HG02763 (cell line): ENCODE measurements around the gene ETS1.

Experiments used
- ATAC-seq: cut with Tn5 transposase; IDR thresholded peaks from one replicate; pipeline ENCODE4 v1.9.1; 2021; ENCODE audit warnings: mild to moderate bottlenecking, moderate library complexity; ENCODE audit not compliant: unreplicated experiment

Gene ETS1

DNA sequence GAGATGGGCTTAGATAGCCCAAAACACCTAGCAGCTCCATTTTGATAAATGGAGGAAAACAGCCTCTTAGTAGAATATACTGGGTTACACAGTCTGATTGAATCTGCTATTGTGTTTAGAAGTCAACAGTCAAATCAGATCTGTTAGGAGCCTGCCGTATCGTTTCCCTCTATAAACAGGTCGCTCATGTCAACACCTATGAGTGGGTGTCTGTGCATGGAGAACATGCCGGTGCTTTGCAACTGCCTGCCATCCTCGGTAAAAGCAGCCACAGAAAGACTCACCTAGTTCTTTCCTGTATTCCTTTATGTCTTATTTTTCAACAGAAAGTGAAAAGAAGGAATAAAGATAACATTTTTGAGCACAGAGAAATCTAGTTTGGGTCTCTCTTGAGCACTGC is 99.4 kb downstream of the ETS1 start:
- ATAC-seq: no peak

GRCh38 chr11:128484172-128484571 is 103.2 kb downstream of the ETS1 start:
- no peak for ATAC-seq

DNA sequence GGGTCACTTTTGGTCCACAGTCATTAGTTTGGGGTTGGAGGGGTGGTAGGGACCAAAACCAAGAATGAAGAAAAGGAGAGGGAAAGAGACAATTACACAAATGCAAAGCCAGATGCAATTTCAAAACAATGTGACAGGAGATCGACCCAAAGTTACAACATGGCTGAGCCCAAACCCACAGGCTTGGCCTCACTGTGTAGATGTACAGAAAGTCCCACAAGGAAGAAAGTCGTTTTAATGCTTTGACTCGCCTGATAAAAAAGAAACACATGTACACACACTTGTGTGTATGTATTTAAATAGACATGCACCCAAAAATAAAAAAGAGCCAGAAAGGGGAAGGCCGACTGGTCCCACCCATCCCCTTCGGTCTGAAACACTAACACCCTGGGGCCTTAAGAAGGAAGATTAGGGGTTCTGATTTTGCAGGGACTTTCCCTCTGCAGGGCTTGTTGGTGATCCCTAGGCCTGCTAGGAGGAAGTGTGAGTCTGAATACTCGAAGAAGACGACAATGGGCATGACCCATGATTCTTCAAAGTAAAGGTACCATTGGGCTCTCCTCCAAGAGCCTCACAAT is 104.1 kb downstream of the ETS1 start:
- peak; percentile 61 for ATAC-seq

DNA sequence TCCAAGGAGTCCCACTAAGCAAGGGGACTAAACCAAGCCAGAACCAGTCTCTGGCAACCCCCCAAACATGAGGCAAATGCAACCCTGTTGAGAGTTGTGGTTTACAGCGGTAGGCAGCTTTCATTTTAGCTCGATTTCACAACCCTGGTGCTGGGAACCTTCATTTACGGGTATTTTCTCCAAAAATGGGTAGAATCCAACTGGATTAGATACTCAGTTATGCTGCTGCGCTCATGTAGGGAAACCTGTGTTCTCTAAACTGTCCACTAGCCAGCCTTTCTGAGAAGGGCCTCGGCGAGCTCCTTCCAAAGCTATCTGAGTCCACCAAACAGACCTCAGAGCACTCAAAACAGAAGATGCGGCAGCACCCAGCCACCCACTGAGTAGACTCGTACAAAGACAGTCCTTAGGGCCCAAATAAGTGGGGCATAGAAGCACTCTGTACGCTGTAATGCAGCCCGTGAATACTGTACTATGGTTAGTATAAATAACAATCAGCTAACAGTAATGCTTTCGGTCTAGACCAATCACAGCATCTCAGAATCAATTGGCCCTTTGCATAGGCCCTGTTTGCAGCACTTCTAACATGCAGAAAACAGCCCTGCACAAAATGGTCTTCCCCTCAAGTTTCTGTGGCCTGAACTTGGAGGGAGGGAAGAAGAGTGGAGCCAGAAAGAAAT is 104.7 kb downstream of the ETS1 start:
- ATAC-seq: peak; percentile 40

DNA sequence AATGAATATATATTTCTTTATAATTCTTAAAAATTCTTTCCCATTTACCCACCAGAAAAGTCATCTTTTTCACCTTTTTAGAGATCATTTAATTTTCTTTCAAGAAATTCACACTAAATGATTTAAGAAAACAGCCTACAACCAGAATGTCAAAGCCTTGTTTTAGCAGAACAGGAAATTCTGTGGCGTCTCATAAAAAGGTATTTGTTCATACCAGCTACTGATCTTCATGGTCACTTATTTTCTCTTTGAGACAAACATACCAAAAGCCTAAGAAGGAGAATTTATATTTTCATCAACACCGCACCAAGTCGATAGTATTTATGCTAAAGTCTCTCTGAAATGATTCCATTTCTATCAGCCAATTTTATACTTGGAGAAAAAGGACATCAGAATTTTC is 105.3 kb downstream of the ETS1 start:
- no peak for ATAC-seq

DNA sequence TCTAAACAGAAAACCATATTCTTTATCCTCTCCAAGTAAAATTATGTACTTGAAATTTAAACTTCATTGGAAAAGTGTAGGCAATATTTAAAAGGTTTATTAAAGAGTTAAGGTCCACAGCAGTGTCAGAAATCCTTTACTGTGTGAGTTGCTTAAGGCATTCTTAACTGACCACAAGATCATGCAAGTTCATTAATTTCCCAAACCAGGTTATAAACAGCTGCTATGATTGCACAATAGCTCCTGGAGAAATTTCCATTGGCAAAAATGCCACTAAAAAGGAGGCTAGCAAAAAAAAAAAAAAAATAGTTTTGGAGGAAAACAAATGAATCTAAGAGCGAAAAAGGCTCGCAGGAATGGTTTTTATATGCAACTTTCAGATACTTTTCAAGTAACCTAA is 106.2 kb downstream of the ETS1 start:
- no peak for ATAC-seq

- ATAC-seq: no peak
These were observed 106.7 kb downstream of the ETS1 start for GRCh38 chr11:128480665-128481064.

- no peak for ATAC-seq
These were observed 107.3 kb downstream of the ETS1 start for GRCh38 chr11:128480066-128480465.

- no peak for ATAC-seq
These were observed 108.2 kb downstream of the ETS1 start for GRCh38 chr11:128479144-128479543.

DNA sequence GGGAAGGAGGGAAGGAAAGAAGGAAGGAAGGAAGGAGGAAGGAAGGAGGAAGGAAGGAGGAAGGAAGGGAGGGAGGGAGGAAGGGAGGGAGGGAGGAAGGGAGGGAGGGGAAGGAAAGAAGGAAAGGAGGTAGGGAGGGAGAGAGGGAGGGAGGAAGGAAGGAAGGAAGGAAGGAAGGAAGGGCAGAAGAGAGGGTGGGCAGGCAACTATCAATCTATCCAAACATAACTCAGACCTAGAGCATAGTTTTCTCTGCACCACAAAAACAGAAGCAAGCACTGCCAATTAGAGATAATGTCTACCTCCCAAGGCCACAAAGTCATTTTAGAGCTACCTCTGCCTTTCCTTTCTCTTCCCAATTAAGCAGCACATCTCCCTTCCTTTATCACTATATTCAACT is 109.1 kb downstream of the ETS1 start:
- ATAC-seq: no peak

DNA sequence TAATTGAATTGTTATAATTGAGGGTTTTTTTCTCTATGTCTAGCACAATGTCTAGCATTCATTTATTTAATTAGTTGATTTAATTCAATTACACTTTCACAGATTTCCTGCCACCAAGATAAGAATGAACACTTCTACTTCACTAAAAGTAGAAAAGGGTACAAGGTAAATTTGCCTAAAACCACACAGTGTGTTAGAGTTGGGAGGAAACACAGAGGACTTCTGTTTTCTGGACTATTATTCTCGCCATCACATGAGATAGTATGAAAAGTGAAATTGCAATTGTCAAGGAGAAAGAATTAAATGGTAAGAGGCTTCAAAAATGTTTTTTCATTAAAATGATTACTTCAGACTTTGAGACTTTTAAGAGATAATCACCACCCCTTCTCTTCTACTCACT is 109.5 kb downstream of the ETS1 start:
- ATAC-seq: no peak

GRCh38 chr11:128477278-128477677 is 110.1 kb downstream of the ETS1 start:
- ATAC-seq: no peak

GRCh38 chr11:128476729-128477128 is 110.6 kb downstream of the ETS1 start:
- no peak for ATAC-seq

DNA sequence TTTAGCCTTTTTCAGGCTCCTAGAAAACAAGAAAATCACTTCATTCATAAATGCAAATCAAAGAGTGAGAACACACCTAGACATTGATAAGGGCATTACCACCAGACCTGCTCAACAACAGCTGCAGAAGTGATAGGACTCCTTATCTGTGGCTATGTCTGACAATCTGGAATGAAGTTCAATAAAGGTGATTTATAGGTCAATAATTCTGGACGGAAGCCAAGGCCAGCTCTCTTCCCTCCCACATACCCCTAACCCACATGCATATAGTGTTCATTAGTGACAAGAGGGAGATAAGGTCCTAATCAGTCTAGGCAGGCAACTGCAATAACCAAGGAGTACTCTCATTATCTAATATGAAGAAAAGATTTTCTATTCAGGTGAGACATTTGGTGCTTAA is 111.3 kb downstream of the ETS1 start:
- ATAC-seq: no peak

DNA sequence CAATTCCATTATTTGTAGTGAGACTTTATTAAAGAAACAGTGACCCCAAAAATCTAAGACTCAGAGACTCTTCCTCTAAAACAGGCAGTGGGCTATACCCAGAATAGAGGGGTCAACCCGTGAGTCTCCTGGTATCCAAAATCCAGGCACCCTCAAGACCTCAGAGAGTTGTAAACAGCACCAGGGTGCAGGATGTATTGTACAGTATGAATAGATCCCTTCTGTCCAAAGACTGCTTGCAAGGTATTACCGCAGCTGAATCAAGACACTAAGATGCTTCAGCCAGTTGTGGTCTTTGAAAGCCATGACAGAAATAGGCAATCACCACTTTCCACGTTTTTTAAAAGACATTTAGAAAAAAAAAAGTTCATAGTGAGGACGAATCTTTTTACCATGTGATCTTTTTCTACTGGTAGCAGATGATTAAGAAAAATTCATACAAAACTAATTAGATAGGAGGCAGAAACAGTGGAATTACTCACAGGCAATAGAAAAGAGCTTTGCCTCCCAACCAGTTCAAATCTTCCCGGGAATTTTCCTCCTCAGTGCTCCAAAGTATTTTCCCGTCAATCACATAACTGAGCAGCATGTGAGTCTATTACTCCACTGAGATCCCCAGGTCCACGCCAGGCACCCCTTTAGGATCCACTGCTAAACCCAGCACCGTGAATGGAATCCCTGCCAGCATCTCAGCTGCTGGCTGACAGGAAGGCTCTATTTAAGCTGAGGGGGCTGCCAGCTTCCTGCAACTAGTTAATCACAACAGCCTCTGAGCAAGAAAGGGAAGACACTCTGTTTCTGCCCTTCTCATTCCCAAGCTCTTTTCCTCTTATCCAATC is 113.1 kb downstream of the ETS1 start:
- no peak for ATAC-seq

DNA sequence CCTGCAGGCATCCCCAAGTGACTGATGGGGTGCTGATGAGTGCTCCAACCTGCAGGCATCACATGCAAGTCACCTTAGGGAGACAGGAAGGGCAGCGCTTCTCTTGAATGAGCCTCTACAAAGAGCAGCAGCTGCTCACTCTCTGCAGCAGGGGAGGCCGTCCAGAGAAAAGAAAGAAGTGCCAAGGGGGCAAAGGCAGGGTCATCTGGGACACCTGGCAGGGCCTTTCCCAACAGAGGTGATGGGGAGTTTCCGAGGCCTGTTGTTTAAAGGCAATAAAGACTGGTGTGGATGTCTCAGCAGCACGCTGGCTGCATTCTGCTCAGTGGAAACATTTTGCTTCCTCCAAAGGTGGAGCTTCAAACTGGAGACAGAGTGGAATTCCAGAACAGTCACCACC is 113.7 kb downstream of the ETS1 start:
- no peak for ATAC-seq

DNA sequence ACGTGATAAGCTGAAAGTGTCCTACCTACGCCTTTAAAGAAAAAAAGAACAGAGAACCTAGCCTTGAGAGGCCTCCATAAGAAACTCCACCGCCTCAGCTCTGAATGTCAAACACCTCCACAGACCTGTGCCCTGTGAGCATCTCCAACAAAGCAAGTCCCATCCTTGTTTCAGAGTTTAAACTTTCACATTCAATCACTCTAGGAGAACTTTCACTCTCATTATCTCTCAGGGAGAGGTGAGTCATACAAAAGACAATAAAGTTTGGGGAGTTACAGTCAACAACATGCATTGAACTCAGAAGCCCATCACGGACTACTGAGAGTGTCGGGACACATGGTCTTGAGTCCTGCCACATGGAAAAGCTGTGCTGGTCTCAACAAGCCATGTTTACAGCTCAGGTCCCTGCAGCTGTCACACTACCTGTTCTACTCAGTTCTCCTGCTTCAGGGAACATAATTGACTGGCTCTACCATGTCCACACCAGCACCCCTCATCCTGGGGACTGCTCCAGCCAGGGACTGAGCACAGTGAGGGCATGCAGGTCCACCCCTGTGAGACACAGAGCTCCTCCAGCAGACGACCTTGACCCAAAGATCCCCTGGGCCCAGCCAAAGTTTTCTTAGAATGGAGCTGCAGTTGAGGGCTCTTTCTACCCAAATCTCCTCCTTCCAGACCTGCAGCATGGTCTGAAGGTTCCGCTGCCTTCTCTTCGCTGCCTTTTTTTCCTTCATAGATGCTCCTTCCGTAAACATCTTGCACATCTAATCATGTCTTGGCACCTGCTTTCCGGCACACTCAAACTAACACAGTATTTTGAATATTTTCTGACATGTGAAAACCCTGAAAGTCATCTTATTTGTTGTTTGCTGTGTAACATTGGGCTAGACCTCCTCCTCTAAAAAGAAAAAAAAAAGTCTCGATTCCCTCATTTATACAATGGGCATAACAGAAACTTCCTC is 114.9 kb downstream of the ETS1 start:
- ATAC-seq: peak; percentile 38

GRCh38 chr11:128471138-128471661 is 116.2 kb downstream of the ETS1 start:
- peak; percentile 46 for ATAC-seq

DNA sequence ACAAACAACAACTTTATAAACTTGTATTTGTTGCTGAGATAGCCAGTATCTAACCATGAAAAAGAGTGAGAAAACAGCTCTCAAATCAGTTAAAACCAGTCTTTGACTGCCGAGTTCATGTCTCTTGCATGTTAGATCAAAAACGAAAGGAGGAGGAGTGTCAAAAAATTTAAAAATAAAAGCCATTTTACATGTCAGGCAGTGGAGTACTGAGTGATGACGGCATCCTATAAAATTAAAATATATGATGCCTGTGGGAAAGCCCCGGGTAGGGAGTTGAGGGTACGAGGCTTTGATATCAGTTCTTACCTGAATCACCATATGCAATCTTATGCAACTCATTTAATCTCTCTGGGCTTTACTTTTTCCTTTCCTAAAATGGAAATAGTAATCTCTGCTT is 117.3 kb downstream of the ETS1 start:
- ATAC-seq: no peak

DNA sequence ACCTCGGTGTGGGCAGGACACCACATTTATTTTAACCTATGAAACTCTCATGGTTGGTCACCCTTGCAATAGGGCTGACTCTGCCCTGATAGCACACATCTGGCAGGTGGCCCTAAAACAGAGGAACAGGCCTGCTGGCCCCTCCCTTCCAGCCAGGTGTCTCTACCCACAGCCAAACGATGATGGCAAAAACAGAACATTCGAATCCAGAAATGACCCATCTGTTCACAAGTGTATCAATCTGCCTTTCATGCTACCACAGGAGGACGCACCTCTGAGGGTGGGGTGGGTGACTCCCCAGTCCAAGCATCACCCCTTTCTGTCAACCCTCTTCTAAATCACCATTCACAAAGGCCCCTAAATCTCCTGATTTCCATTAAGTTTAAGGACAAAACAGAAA is 118.1 kb downstream of the ETS1 start:
- ATAC-seq: peak; percentile 55

DNA sequence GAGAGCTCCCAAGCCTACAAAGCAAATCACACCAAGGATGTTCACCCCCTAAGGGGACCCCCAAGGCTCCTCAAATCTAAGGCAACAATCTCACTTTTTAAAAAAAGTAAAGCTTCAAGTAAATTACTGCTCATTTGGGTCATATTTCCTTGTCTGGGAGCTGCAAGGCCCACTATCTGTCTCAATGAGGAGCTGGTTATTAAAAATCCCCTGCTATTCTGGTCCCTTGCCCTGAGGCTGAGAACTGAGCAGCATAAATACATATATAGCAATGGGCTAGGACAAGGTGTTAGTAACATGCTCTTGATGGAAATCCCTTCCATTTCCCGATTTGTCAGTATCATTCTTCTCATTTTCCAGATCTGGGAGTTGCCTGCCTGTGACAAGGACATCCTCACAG is 119.2 kb downstream of the ETS1 start:
- ATAC-seq: no peak
